ENCODE data around the gene BOD1. TPM values are rescaled to one million over a fixed set of nuclear protein-coding genes. Genes with fewer than 3 reads are reported as not detected.
A peak's percentile ranks its signal among the peaks of the same experiment; 100 is the strongest.

BOD1 gene
- total RNA-seq, 1 donor from 2014 or later: 40.9 TPM

GRCh38 chr5:173620784-173621183 is 4.3 kb upstream of the BOD1 start:
- no peak for TF ChIP-seq CTCF (IDR thresholded peaks at IDR 0.05)
- peaks cover 5% of the 10 kb centered on the region for H3K4me1 ChIP-seq
- no peaks in the 10 kb centered on the region for H3K27me3 ChIP-seq
- no peak overlapping the region for H3K4me3 ChIP-seq
- no peak overlapping the region for H3K27ac ChIP-seq
- intact Hi-C loops (cut with DNase I): loop anchor here (5.0 kb wide), 1 partner anchor 352 kb away; no protein-coding TSS in a partner anchor
- ATAC-seq (no peak), DNase-seq (no peak)
- no peaks in the 10 kb centered on the region for H3K36me3 ChIP-seq
- H3K9me3 ChIP-seq: no peaks in the 10 kb centered on the region

DNA sequence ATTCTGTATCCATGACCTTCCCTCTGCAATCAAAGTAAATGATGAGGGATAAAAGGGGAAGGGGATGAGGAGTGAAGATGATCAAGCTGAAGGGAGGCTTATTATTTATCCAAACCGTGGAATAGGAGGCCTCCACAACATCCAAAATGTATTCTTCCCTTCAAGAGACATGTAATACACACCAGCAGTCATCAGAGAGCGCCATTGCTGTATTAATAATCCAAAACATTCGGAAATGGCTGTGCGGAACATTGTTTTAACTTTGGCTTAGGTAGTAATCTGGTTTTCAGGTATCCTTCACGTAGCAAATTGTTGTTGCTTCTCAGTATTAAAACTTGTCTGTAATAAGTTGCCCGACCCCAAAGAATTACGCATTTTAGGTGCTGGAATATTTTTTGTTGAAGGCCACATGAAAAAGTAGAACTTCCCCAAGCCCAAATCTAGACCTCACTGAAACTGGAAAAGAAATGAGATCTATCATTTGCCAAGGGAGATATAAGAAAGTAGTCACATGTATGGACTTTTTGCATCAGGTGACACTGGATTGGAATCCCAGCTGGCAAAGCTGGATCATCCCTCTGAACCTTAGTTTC is 2.6 kb upstream of the BOD1 start:
- no peak overlapping the region for H3K4me3 ChIP-seq
- no peaks in the 10 kb centered on the region for H3K27me3 ChIP-seq
- ATAC-seq (peak; percentile 30), DNase-seq (no peak)
- TF ChIP-seq CTCF (IDR thresholded peaks at IDR 0.05): peak; percentile 80
- H3K36me3 ChIP-seq: no peaks in the 10 kb centered on the region
- peaks cover 23% of the 10 kb centered on the region for H3K4me1 ChIP-seq
- H3K27ac ChIP-seq: no peak overlapping the region
- intact Hi-C loops (cut with DNase I): no loop called here
- H3K9me3 ChIP-seq: no peaks in the 10 kb centered on the region

- H3K27ac ChIP-seq: peak overlapping the region; percentile 94
- H3K4me1 ChIP-seq: peaks cover 37% of the 10 kb centered on the region
- peak; percentile 84 for DNase-seq
- intact Hi-C loops (cut with DNase I): no loop called here
- H3K36me3 ChIP-seq: peaks cover 20% of the 10 kb centered on the region
- peak; percentile 73 for ATAC-seq
- H3K27me3 ChIP-seq: no peaks in the 10 kb centered on the region
- H3K4me3 ChIP-seq: peak overlapping the region; percentile 94
- TF ChIP-seq CTCF (IDR thresholded peaks at IDR 0.05): peak; percentile 56
- no peaks in the 10 kb centered on the region for H3K9me3 ChIP-seq
These were observed 420 bp downstream of the BOD1 start for GRCh38 chr5:173615884-173616576.

- H3K36me3 ChIP-seq: peaks cover 33% of the 10 kb centered on the region
- no peaks in the 10 kb centered on the region for H3K9me3 ChIP-seq
- H3K4me3 ChIP-seq: peak overlapping the region; percentile 94
- peaks cover 37% of the 10 kb centered on the region for H3K4me1 ChIP-seq
- TF ChIP-seq CTCF (IDR thresholded peaks at IDR 0.05): no peak
- H3K27me3 ChIP-seq: no peaks in the 10 kb centered on the region
- DNase-seq (no peak), ATAC-seq (no peak)
- no peak overlapping the region for H3K27ac ChIP-seq
- intact Hi-C loops (cut with DNase I): no loop called here
These were observed 1.9 kb downstream of the BOD1 start for GRCh38 chr5:173614591-173614990.

GRCh38 chr5:173613433-173614159 is 2.9 kb downstream of the BOD1 start:
- Histone ChIP-seq H3K4me3 (no peak overlapping the region), H3K27ac (no peak overlapping the region), H3K36me3 (peaks cover 41% of the 10 kb centered on the region), H3K9me3 (no peaks in the 10 kb centered on the region), H3K4me1 (peaks cover 37% of the 10 kb centered on the region), H3K27me3 (no peaks in the 10 kb centered on the region)
- no peak for TF ChIP-seq CTCF (IDR thresholded peaks at IDR 0.05)
- no peak for ATAC-seq
- DNase-seq: no peak
- intact Hi-C loops (cut with DNase I): no loop called here
